ENCODE data around the gene NKX6-2. TPM values are rescaled to one million over a fixed set of nuclear protein-coding genes. Genes with fewer than 3 reads are reported as not detected.
"Not testable (repeated sequence)": the region's sequence is repeated elsewhere in the genome, so short reads cannot be mapped to it uniquely, and the experiment has no call there.

NKX6-2 gene
- total and polyA plus RNA-seq, 2 experiments from 2014 or later = 0.03 to 5.0 TPM

DNA sequence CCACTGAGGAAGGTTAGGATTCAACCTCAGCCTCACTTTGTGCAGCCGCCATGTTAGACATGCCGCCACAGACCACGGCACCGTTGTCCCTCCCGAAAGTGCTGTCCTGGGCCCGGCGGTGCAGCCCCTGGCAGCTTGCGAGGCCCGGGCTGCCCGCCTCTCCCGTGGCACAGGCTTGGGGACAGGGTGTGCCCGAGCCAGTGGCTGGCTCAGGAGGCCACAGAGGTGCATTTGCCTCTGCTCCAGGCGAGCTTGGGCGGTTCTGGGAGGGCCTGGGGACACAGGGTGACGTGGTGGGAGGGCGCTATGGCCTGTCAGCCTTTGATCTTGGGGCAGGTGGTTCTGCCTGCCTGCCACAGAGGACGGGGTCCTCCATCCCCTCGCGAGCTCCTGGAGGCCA is 41.1 kb downstream of the NKX6-2 start:
- WGBS (ENCODE audit: low lambda C conversion rate, missing lambda C conversion rate) = 97% methylated on average over 16 of the region's 19 CpGs
- Histone ChIP-seq H4K20me1 (ENCODE audit: insufficient read depth, poor library complexity, severe bottlenecking) (no peaks in the 10 kb centered on the region), H3K27me3 (no peaks in the 10 kb centered on the region), H3K36me3 (replicated peaks; ENCODE audit: insufficient read depth, low read depth) (no peaks in the 10 kb centered on the region), H3K4me2 (no peak overlapping the region), H3K27ac (no peak overlapping the region), H2AFZ (no peak overlapping the region), H3K9me2 (replicated peaks; ENCODE audit: insufficient read depth) (no peaks in the 10 kb centered on the region), H3K4me3 (no peak overlapping the region), H3K9me3 (ENCODE audit: low read depth) (no peaks in the 10 kb centered on the region), H3K4me1 (ENCODE audit: insufficient read depth) (no peaks in the 10 kb centered on the region), H3K79me2 (no peaks in the 10 kb centered on the region)
- TF ChIP-seq EZH2phosphoT487 (IDR thresholded peaks at IDR 0.05; ENCODE audit: low read depth, severe bottlenecking, unreplicated experiment) (no peak), CTCF (IDR thresholded peaks at IDR 0.05; ENCODE audit: poor library complexity) (no peak), EZH2 (IDR thresholded peaks at IDR 0.05; ENCODE audit: borderline replicate concordance) (no peak)
- no peak for DNase-seq (ENCODE audit: low spot score)

DNA sequence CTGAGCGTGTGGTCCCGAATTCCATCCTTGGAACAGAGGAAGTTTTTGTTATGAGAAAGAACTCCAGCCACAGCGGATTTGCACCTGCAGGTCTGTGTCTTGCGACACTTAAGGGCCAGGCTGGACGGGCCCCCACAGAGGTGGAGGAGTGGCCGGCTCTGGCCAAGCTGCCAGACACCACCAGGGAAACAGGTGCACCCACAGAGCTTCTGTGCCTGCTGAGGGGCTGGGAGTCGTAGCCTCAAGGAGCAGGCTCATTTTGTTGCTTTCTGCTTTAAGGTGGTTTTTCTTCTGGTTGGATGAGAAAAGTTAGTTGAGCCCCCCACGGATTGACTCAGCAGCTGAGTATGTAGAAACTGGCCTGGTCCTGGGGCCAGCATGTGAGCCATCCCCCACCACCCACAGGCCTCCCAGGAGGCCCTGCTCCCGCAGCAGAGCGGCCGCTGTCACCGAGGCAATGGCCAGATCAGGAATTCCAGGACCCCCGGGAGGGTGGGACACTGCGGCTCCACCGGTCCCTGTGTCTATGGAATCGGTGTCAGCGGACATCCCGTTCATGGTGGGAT is 41.9 kb downstream of the NKX6-2 start:
- DNase-seq (ENCODE audit: low spot score) = no peak
- H3K27ac ChIP-seq = no peak overlapping the region
- H3K4me2 ChIP-seq = no peak overlapping the region
- H3K79me2 ChIP-seq = no peaks in the 10 kb centered on the region
- no peak overlapping the region for H2AFZ ChIP-seq
- H3K9me3 ChIP-seq (ENCODE audit: low read depth) = no peaks in the 10 kb centered on the region
- H3K4me3 ChIP-seq = no peak overlapping the region
- TF ChIP-seq CTCF (IDR thresholded peaks at IDR 0.05; ENCODE audit: poor library complexity) = no peak
- TF ChIP-seq EZH2 (IDR thresholded peaks at IDR 0.05; ENCODE audit: borderline replicate concordance) = no peak
- no peak for TF ChIP-seq EZH2phosphoT487 (IDR thresholded peaks at IDR 0.05; ENCODE audit: low read depth, severe bottlenecking, unreplicated experiment)
- no peaks in the 10 kb centered on the region for H3K4me1 ChIP-seq (ENCODE audit: insufficient read depth)
- no peaks in the 10 kb centered on the region for H3K9me2 ChIP-seq (replicated peaks; ENCODE audit: insufficient read depth)
- H3K27me3 ChIP-seq = no peaks in the 10 kb centered on the region
- no peaks in the 10 kb centered on the region for H4K20me1 ChIP-seq (ENCODE audit: insufficient read depth, poor library complexity, severe bottlenecking)
- 86% methylated on average over 18 of the region's 18 CpGs for WGBS (ENCODE audit: low lambda C conversion rate, missing lambda C conversion rate)
- no peaks in the 10 kb centered on the region for H3K36me3 ChIP-seq (replicated peaks; ENCODE audit: insufficient read depth, low read depth)

- H3K79me2 ChIP-seq; H3K9me3 ChIP-seq (ENCODE audit: low read depth); DNase-seq (ENCODE audit: low spot score); H2AFZ ChIP-seq; H3K4me3 ChIP-seq; H4K20me1 ChIP-seq (ENCODE audit: insufficient read depth, poor library complexity, severe bottlenecking); H3K27ac ChIP-seq; H3K27me3 ChIP-seq; H3K9me2 ChIP-seq (replicated peaks; ENCODE audit: insufficient read depth); H3K4me1 ChIP-seq (ENCODE audit: insufficient read depth); H3K4me2 ChIP-seq; H3K36me3 ChIP-seq (replicated peaks; ENCODE audit: insufficient read depth, low read depth): not testable (repeated sequence)
- 84% methylated on average over 21 of the region's 30 CpGs for WGBS (ENCODE audit: low lambda C conversion rate, missing lambda C conversion rate)
These were observed 42.6 kb downstream of the NKX6-2 start for GRCh38 chr10:132743196-132743924.

DNA sequence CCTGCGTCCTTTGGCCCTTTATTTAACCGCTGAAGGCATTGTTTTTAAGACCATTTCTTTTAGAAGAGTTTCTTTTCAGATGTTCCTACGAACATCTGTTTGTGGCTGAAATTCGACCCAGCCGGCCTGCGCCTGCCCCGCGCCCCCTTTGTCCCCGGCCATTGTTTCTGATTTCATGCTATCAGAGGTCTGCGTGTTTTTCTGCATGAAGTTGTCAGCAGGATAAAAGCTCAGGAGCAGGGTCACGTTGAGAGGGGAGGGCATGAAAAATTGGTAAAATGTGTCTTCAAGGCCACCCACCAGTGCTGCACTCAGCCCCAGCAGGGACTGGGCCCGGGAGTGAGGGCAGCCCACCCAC is 43.1 kb downstream of the NKX6-2 start:
- Histone ChIP-seq H3K4me3 (no peak overlapping the region), H2AFZ (no peak overlapping the region), H3K9me2 (replicated peaks; ENCODE audit: insufficient read depth) (no peaks in the 10 kb centered on the region), H3K4me1 (ENCODE audit: insufficient read depth) (no peaks in the 10 kb centered on the region), H4K20me1 (ENCODE audit: insufficient read depth, poor library complexity, severe bottlenecking) (no peaks in the 10 kb centered on the region), H3K9me3 (ENCODE audit: low read depth) (no peaks in the 10 kb centered on the region), H3K27ac (no peak overlapping the region), H3K79me2 (no peaks in the 10 kb centered on the region), H3K36me3 (replicated peaks; ENCODE audit: insufficient read depth, low read depth) (no peaks in the 10 kb centered on the region), H3K27me3 (no peaks in the 10 kb centered on the region), H3K4me2 (no peak overlapping the region)
- no peak for DNase-seq (ENCODE audit: low spot score)
- WGBS (ENCODE audit: low lambda C conversion rate, missing lambda C conversion rate) = 72% methylated on average over 12 of the region's 12 CpGs
- no peak for TF ChIP-seq EZH2phosphoT487 (IDR thresholded peaks at IDR 0.05; ENCODE audit: low read depth, severe bottlenecking, unreplicated experiment)
- no peak for TF ChIP-seq CTCF (IDR thresholded peaks at IDR 0.05; ENCODE audit: poor library complexity)
- no peak for TF ChIP-seq EZH2 (IDR thresholded peaks at IDR 0.05; ENCODE audit: borderline replicate concordance)
